Right lobe of liver (tissue), 4 donors: ENCODE data around the gene PGAP2.

Source experiments
- CTCF ChIP-seq, 4 donors: fragments of 200-600 bp in 3 of 4; fragments of 450-650 bp in 1 of 4; IDR thresholded peaks; one replicate each; pipeline versions ENCODE4 v1.5.1 to v1.8.0; 2016 to 2022; ENCODE audit warnings: antibody characterized with exemption in 4 of 4, mild to moderate bottlenecking in 2 of 4
- POLR2A ChIP-seq: fragments of 450-650 bp; IDR thresholded peaks from one replicate; pipeline ENCODE4 v1.6.1; 2017; ENCODE audit warnings: antibody characterized with exemption, mild to moderate bottlenecking
- donor health status: DM: no; HTN: no; CAD: no.
- donor health status: DM: no; HTN: no; CAD: no.
- donor health status: DM: no; HTN: yes; CAD: no.

DNA sequence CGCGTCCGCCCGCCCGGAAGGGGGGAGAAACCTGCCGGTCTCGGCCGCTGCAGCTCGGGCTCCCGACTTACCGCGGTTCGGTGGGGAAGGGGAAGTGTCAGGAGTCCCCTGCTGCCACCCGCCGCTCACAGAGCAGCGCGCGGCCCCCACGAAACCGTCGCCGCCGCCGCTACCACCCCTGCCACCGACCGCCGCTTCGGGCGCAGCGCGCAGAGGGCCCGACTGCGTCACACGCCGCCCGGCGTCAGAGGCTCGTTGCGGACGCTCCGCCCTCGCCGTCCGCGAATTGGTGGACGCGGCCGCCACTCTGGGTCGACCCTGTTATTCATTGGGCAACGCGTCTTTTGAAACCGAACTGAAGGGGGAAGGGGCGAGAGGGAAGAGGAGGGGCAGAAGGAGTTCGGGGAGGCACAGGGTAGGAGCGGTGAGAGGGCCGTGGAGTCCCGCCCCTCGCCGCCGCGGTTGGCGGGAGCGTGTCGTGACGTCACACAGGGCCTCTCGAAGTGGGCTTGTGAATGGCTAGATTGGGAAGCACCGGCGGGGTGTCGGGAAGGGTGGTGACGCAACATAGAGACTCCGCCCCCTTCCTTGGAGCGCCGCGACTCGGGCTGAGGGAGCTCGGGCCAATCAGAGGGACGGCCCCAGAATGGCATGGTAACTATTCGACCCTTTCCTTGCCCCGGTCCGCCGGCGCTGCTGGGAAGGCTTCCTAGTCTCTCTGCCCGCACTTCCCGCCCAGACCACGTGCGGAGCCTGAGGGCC is 10.8 kb upstream of the PGAP2 start, which contains the start of gene NUP98:
- TF ChIP-seq CTCF (IDR thresholded peaks at IDR 0.05), result no peak
- peak; percentile 98 for TF ChIP-seq POLR2A
